Lung (tissue), 12 donors: ENCODE measurements around the gene COPS9. TPM values are rescaled to one million over a fixed set of nuclear protein-coding genes. Genes with fewer than 3 reads are reported as not detected.
A peak's percentile ranks its signal among the peaks of the same experiment; 100 is the strongest.

ENCODE experiments used
- ATAC-seq: fragments of 200-7000 bp; cut with Tn5 transposase; one replicate; pipeline ENCODE4 v1.9.1; 2020; ENCODE audit warnings: moderate number of reproducible peaks; ENCODE audit not compliant: insufficient read depth, low FRiP score
- DNase-seq, 3 donors: peaks; one replicate each; pipeline ENCODE4 v3.0.0-alpha.2; 2013 to 2017
- H3K27ac ChIP-seq, 2 donors: one replicate each; pipeline ENCODE4 v1.5.1; 2013; ENCODE audit warnings: mild to moderate bottlenecking in 2 of 2, moderate library complexity in 2 of 2, control low read depth in 1 of 2, inconsistent platforms in 1 of 2, low read depth in 1 of 2, low read length in 1 of 2
- H3K27me3 ChIP-seq, 3 donors: one replicate each; pipeline ENCODE4 v1.5.1; 2013; ENCODE audit warnings: low read length in 2 of 3; ENCODE audit not compliant: control insufficient read depth in 3 of 3, insufficient read depth in 3 of 3
- H3K36me3 ChIP-seq, 4 donors: one replicate each; pipeline ENCODE4 v1.5.1; 2013; ENCODE audit warnings: low read length in 4 of 4, mild to moderate bottlenecking in 1 of 4, moderate library complexity in 1 of 4; ENCODE audit not compliant: control insufficient read depth in 4 of 4, insufficient read depth in 4 of 4
- H3K4me1 ChIP-seq, 5 donors: one replicate each; pipeline ENCODE4 v1.5.1; 2013; ENCODE audit warnings: low read length in 5 of 5, mild to moderate bottlenecking in 2 of 5, moderate library complexity in 1 of 5; ENCODE audit not compliant: control insufficient read depth in 5 of 5, insufficient read depth in 5 of 5
- H3K4me3 ChIP-seq: one replicate; pipeline ENCODE4 v1.5.1; 2013; ENCODE audit warnings: mild to moderate bottlenecking, control low read depth, moderate library complexity
- H3K9ac ChIP-seq, 2 donors: one replicate each; pipeline ENCODE4 v1.5.1; 2013; ENCODE audit warnings: low read length in 2 of 2, control low read depth in 1 of 2; ENCODE audit not compliant: insufficient read depth in 1 of 2
- H3K9me3 ChIP-seq, 4 donors: one replicate each; pipeline ENCODE4 v1.5.1; 2013; ENCODE audit warnings: low read length in 3 of 4, mild to moderate bottlenecking in 1 of 4, moderate library complexity in 1 of 4; ENCODE audit not compliant: control insufficient read depth in 4 of 4, insufficient read depth in 3 of 4
- WGBS, 2 donors: extraction: QIAGEN DNeasy Blood & Tissue Kit; methylation state at CpG; one replicate each; pipeline ENCODE4 v1.1.7; 2013; 5-methylcytosine and 5-hydroxymethylcytosine counted together
- polyA plus RNA-seq, 2 donors: library from polyadenylated mRNA; stranded (reverse); fragments of 200-250 nt; gene quantifications; one replicate each; pipeline ENCODE4 v1.2.1, GENCODE V29; 2013
- total RNA-seq, 2 donors: library from RNA; depleted of rRNA in 1 of 2; stranded (reverse); fragments of >200 nt in 1 of 2; gene quantifications; one replicate each; pipeline ENCODE4 v1.2.1, GENCODE V29; 2014 to 2021
- TF ChIP-seq, protein P1 (sequence below): IDR thresholded peaks from 2 replicates; pipeline ENCODE4 v1.5.1; 2012; ENCODE audit warnings: mild to moderate bottlenecking; ENCODE audit errors: control extremely low read depth, extremely low read depth
- donor health status: control.
- donor health status: control.
- donor health status: Bipolar disorder and iron deficiency.
- donor health status: healthy.
- donor health status: DM: yes; HTN: yes; CAD: no.

Gene COPS9
- total and polyA plus RNA-seq, 4 donors, result 52.5 to 386 (median 148) TPM

GRCh38 chr2:240139666-240140393 lies 3.7 kb upstream of the COPS9 start:
- Histone ChIP-seq H3K27me3 (no peaks in the 10 kb centered on the region), H3K9me3 (no peaks in the 10 kb centered on the region), H3K4me3 (no peak overlapping the region), H3K36me3 (no peaks in the 10 kb centered on the region), H3K9ac (no peak overlapping the region), H3K27ac (no peak overlapping the region), H3K4me1 (peaks cover 0 to 10% (median 6%) of the 10 kb centered on the region in 5 donors)
- DNase-seq (no peak), ATAC-seq (no peak)
- TF ChIP-seq, protein P1, sequence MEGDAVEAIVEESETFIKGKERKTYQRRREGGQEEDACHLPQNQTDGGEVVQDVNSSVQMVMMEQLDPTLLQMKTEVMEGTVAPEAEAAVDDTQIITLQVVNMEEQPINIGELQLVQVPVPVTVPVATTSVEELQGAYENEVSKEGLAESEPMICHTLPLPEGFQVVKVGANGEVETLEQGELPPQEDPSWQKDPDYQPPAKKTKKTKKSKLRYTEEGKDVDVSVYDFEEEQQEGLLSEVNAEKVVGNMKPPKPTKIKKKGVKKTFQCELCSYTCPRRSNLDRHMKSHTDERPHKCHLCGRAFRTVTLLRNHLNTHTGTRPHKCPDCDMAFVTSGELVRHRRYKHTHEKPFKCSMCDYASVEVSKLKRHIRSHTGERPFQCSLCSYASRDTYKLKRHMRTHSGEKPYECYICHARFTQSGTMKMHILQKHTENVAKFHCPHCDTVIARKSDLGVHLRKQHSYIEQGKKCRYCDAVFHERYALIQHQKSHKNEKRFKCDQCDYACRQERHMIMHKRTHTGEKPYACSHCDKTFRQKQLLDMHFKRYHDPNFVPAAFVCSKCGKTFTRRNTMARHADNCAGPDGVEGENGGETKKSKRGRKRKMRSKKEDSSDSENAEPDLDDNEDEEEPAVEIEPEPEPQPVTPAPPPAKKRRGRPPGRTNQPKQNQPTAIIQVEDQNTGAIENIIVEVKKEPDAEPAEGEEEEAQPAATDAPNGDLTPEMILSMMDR, result no peak
- 68 to 76% methylated on average over 13 to 14 of the region's 14 CpGs for WGBS, 2 donors

DNA sequence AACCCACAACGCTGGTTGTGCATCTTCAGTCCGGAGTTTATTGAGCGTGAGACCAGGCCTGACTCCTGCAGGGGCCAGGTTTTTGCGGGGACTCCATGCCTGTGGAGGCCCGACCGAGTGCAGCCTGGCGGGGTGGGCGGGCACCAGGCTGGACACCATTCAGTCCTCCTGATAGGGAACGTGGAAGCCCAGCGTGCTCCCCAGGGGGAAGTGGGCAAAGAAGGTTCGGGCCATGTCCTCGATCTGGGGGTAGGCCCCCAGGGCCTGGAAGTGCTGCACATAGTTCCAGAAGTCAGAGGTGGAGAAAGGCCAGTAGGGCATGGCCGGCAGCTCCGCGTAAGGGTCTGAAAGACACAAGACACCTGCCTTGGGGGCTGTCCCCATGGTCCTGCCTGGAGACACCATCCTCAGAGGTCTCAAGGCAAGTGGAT lies 2.9 kb upstream of the COPS9 start:
- no peaks in the 10 kb centered on the region for H3K27me3 ChIP-seq
- 88 to 90% methylated on average over 15 of the region's 15 CpGs for WGBS, 2 donors
- no peak overlapping the region for H3K27ac ChIP-seq
- H3K36me3 ChIP-seq, result no peaks in the 10 kb centered on the region
- DNase-seq (no peak), ATAC-seq (no peak)
- TF ChIP-seq, protein P1, result no peak
- H3K4me1 ChIP-seq, result peaks cover 2 to 15% (median 9%) of the 10 kb centered on the region in 5 donors
- no peak overlapping the region for H3K9ac ChIP-seq
- no peak overlapping the region for H3K4me3 ChIP-seq
- H3K9me3 ChIP-seq, result no peaks in the 10 kb centered on the region

GRCh38 chr2:240138254-240138984 lies 2.3 kb upstream of the COPS9 start:
- ATAC-seq, result no peak

More at GRCh38 chr2:240138254-240138984, 2.3 kb upstream of the COPS9 start:
- no peak overlapping the region for H3K9ac ChIP-seq
- H3K4me3 ChIP-seq, result no peak overlapping the region
- WGBS, 2 donors, result 80 to 90% methylated on average over 9 of the region's 9 CpGs
- H3K27me3 ChIP-seq, result no peaks in the 10 kb centered on the region
- TF ChIP-seq, protein P1, result no peak
- H3K9me3 ChIP-seq, result no peaks in the 10 kb centered on the region
- DNase-seq, result peak in 1 of 3 donors; percentile 6
- H3K36me3 ChIP-seq, result peaks cover 0 to 5% (median under 1%) of the 10 kb centered on the region in 4 donors
- H3K4me1 ChIP-seq, result peaks cover 2 to 15% (median 9%) of the 10 kb centered on the region in 5 donors
- H3K27ac ChIP-seq, result no peak overlapping the region
